Ascending aorta (tissue), 2 donors: Measurements from ENCODE around the gene FHIT. TPM values are rescaled to one million over a fixed set of nuclear protein-coding genes. Genes with fewer than 3 reads are reported as not detected.
"Not testable (repeated sequence)": the region's sequence is repeated elsewhere in the genome, so short reads cannot be mapped to it uniquely, and the experiment has no call there.

Experiments used
- DNase-seq, 2 donors: peaks; one replicate each; pipeline ENCODE4 v3.0.0-alpha.2; 2019; ENCODE audit warnings: low spot score in 2 of 2
- H3K27ac ChIP-seq, 2 donors: fragments of 200-600 bp; sonication (generic); one replicate each; pipeline ENCODE4 v1.5.1; 2016 to 2017; ENCODE audit warnings: mild to moderate bottlenecking in 1 of 2
- H3K27me3 ChIP-seq: fragments of 200-600 bp; sonication (generic); one replicate; pipeline ENCODE4 v1.5.1; 2017
- H3K36me3 ChIP-seq, 2 donors: fragments of 200-600 bp; sonication (generic); one replicate each; pipeline ENCODE4 v1.5.1; 2016
- H3K4me1 ChIP-seq, 2 donors: fragments of 200-600 bp; sonication (generic); one replicate each; pipeline ENCODE4 v1.5.1; 2016 to 2017; ENCODE audit warnings: mild to moderate bottlenecking in 1 of 2
- H3K4me3 ChIP-seq, 2 donors: fragments of 200-600 bp; sonication (generic); one replicate each; pipeline ENCODE4 v1.5.1; 2016 to 2017; ENCODE audit warnings: mild to moderate bottlenecking in 1 of 2
- H3K9me3 ChIP-seq, 2 donors: fragments of 200-600 bp; sonication (generic); one replicate each; pipeline ENCODE4 v1.5.1; 2016
- intact Hi-C: fragments of 100-400 bp; cut with DNase I; formaldehyde crosslinking; loops from one replicate; pipeline ENCODE4 v1.15.1; 2023
- total RNA-seq: library from RNA; depleted of rRNA; stranded (reverse); fragments of >200 nt; gene quantifications from one replicate; pipeline ENCODE4 v1.1.0, GENCODE V29; 2016
- TF ChIP-seq, protein P1 (sequence below), 3 experiments: fragments of 200-600 bp in 2 of 3; fragments of 450-650 bp in 1 of 3; sonication (generic) in 2 of 3; IDR thresholded peaks; one replicate each; pipeline ENCODE4 v1.5.1; 2016 to 2019; ENCODE audit warnings: antibody characterized with exemption in 3 of 3, mild to moderate bottlenecking in 1 of 3, moderate library complexity in 1 of 3

Gene FHIT
- total RNA-seq, 1 donor from 2014 or later = 0.21 TPM

DNA sequence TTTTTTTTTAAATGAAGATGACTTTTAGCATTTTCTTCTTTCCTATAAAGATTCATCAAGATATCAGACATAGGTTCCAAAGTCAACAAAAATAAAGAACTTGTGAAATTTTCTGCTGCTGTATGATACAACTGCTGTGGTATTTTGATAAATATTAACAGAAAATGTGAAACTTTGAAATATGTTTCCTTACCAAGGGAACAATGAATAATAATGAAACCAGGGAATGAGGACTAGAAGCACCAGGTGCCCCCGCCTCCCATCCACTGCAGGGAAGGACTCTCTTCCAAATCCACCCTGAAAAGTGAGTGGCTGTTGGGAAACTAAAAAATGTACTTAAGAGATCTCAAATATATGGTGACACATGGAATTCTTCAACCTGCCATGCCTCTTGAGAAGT is 198.4 kb downstream of the FHIT start:
- TF ChIP-seq, protein P1, sequence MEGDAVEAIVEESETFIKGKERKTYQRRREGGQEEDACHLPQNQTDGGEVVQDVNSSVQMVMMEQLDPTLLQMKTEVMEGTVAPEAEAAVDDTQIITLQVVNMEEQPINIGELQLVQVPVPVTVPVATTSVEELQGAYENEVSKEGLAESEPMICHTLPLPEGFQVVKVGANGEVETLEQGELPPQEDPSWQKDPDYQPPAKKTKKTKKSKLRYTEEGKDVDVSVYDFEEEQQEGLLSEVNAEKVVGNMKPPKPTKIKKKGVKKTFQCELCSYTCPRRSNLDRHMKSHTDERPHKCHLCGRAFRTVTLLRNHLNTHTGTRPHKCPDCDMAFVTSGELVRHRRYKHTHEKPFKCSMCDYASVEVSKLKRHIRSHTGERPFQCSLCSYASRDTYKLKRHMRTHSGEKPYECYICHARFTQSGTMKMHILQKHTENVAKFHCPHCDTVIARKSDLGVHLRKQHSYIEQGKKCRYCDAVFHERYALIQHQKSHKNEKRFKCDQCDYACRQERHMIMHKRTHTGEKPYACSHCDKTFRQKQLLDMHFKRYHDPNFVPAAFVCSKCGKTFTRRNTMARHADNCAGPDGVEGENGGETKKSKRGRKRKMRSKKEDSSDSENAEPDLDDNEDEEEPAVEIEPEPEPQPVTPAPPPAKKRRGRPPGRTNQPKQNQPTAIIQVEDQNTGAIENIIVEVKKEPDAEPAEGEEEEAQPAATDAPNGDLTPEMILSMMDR (IDR thresholded peaks at IDR 0.05) = no peak
- H3K27me3 ChIP-seq = no peaks in the 10 kb centered on the region
- DNase-seq = no peak
- no peak overlapping the region for H3K27ac ChIP-seq
- no peak overlapping the region for H3K4me3 ChIP-seq
- no peaks in the 10 kb centered on the region for H3K9me3 ChIP-seq
- no peaks in the 10 kb centered on the region for H3K36me3 ChIP-seq
- intact Hi-C loops = no loop called here
- H3K4me1 ChIP-seq = no peaks in the 10 kb centered on the region

DNA sequence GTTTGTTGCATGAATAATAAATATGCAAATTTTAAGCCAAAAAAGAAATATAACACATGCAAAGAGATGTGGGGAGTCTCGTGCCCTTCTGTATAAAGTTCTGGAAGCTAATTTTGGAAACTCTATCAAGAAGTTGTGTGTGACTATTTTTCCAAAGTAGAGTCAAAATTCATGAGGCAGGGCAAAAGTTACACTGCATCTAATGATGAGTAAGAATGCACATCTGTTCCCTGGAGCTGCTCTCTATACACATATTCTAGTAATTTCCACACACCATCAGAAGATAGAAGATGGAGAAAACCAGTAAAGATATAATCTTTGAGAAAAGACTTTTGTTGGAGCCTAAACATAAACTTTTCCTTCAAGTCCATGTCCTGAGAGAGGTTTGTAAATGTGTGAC is 199.6 kb downstream of the FHIT start:
- TF ChIP-seq, protein P1 (IDR thresholded peaks at IDR 0.05) = no peak
- intact Hi-C loops = no loop called here
- peaks cover 0 to 5% of the 10 kb centered on the region in 2 donors for H3K9me3 ChIP-seq
- no peak overlapping the region for H3K27ac ChIP-seq
- no peaks in the 10 kb centered on the region for H3K4me1 ChIP-seq
- H3K27me3 ChIP-seq = no peaks in the 10 kb centered on the region
- no peak for DNase-seq
- H3K36me3 ChIP-seq = no peaks in the 10 kb centered on the region
- H3K4me3 ChIP-seq = no peak overlapping the region

DNA sequence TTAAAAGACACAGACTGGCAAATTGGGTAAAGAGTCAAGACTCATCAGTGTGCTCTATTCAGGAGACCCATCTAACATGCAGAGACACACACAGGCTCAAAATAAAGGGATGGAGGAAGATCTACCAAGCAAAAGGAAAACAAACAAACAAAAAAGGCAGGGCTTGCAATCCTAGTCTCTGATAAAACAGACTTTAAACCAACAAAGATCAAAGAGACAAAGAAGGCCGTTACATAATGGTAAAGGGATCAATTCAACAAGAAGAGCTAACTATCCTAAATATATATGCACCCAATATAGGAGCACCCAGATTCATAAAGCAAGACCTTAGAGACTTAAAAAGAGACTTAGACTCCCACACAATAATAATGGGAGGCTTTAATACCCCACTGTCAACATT is 206.1 kb downstream of the FHIT start:
- H3K27me3 ChIP-seq, H3K36me3 ChIP-seq, H3K4me3 ChIP-seq, intact Hi-C loops, H3K4me1 ChIP-seq, DNase-seq, H3K27ac ChIP-seq: not testable (repeated sequence)
- peaks cover 0 to 19% of the 10 kb centered on the region in 2 donors for H3K9me3 ChIP-seq

DNA sequence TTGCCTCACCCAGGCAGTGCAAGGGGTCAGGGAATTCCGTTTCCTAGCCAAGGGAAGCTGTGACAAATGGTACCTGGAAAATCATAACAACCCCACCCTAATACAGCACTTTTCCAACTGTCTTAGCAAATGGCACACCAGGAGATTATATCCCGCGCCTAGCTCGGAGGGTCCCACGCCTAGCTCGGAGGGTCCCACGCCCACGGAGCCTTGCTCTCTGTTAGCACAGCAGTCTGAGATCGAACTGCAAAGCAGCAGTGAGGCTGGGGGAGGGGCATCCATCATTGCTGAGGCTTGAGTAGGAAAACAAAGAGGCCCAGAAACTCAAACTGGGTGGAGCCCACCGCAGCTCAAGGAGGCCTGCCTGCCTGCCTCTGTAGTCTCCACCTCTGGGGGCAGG is 208.1 kb downstream of the FHIT start:
- Histone ChIP-seq H3K36me3 (no peaks in the 10 kb centered on the region), H3K27ac (no peak overlapping the region), H3K4me1 (no peaks in the 10 kb centered on the region), H3K27me3 (no peaks in the 10 kb centered on the region), H3K4me3 (no peak overlapping the region), H3K9me3 (peaks cover 0 to 19% of the 10 kb centered on the region in 2 donors)
- TF ChIP-seq, protein P1 (IDR thresholded peaks at IDR 0.05) = no peak
- intact Hi-C loops = no loop called here
- DNase-seq = no peak

DNA sequence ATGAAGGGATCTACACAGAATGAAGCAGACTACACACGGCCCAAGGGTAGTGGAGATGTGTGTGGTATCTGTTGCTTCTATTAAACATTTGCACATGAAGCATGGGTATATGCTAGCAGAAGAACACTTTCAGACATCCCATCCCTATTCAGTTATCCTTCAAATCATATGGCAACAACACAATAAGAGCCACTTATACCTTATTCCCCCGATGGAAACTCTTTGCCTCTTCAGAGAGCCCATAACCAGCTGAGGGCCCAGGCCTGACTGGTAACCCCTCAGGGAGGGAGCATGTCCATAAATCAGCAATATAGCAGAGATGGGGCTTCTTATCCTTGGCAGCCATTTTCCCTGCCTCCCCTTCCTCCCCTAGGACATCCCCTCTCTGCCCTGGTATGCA is 210.6 kb downstream of the FHIT start:
- H3K4me1 ChIP-seq = no peaks in the 10 kb centered on the region
- intact Hi-C loops = no loop called here

DNA sequence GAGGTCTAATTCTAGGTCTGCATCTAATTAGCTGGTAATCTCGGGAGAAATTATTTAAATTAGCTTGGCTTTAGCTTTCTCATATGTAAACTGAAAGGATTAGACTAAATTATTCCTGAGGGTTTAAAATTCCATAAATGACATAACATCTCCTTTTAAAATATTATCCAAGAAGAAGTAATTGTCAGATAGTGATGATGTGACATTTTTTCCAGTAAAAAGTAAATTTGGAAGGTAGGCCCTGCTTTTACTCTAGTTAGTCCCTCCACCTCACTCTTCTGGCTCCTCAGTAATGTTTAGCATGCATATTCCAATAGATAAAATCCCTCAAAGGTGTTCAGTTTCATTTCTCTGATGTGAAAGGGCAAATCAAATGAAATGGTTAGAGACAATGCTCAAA is 215.7 kb downstream of the FHIT start:
- intact Hi-C loops = no loop called here
- no peak overlapping the region for H3K27ac ChIP-seq
- no peaks in the 10 kb centered on the region for H3K9me3 ChIP-seq
- H3K4me1 ChIP-seq = no peaks in the 10 kb centered on the region
- H3K27me3 ChIP-seq = no peaks in the 10 kb centered on the region
- DNase-seq = no peak
- H3K36me3 ChIP-seq = no peaks in the 10 kb centered on the region
- TF ChIP-seq, protein P1 (IDR thresholded peaks at IDR 0.05) = no peak
- H3K4me3 ChIP-seq = no peak overlapping the region

More for the DNA sequence above, 210.6 kb downstream of the FHIT start:
- TF ChIP-seq, protein P1 (IDR thresholded peaks at IDR 0.05) = no peak
- Histone ChIP-seq H3K27ac (no peak overlapping the region), H3K27me3 (no peaks in the 10 kb centered on the region), H3K9me3 (peaks cover 0 to 10% of the 10 kb centered on the region in 2 donors), H3K36me3 (no peaks in the 10 kb centered on the region), H3K4me3 (no peak overlapping the region)
- no peak for DNase-seq
